NCI-H748 (cell line): ENCODE data around the gene HNRNPA3.
"Not testable (repeated sequence)": the region's sequence is repeated elsewhere in the genome, so short reads cannot be mapped to it uniquely, and the experiment has no call there.

Experiments
- DNase-seq: peaks from one replicate; lab custom pipeline; 2025; ENCODE audit not compliant: unreplicated experiment; lab: John Stamatoyannopoulos, UW

Gene HNRNPA3

GRCh38 chr2:177254433-177255226, 42.0 kb downstream of the HNRNPA3 start:
- peak; percentile 88 for DNase-seq

- DNase-seq = no peak
Observed at GRCh38 chr2:177255227-177255601, 42.6 kb downstream of the HNRNPA3 start.

- DNase-seq = no peak
Observed at GRCh38 chr2:177256026-177256425, 43.4 kb downstream of the HNRNPA3 start.

- no peak for DNase-seq
Observed at GRCh38 chr2:177256695-177257094, 44.1 kb downstream of the HNRNPA3 start.

- DNase-seq = no peak
Observed at GRCh38 chr2:177257471-177257870, 44.9 kb downstream of the HNRNPA3 start.

GRCh38 chr2:177258059-177258458, 45.5 kb downstream of the HNRNPA3 start:
- no peak for DNase-seq

GRCh38 chr2:177260379-177260778, 47.8 kb downstream of the HNRNPA3 start:
- DNase-seq = no peak

- no peak for DNase-seq
Observed at GRCh38 chr2:177261116-177262060, 48.8 kb downstream of the HNRNPA3 start.

GRCh38 chr2:177262092-177262491, 49.5 kb downstream of the HNRNPA3 start:
- DNase-seq = no peak

- no peak for DNase-seq
Observed at GRCh38 chr2:177262958-177263450, 50.4 kb downstream of the HNRNPA3 start.

- peak; percentile 99 for DNase-seq
Observed at GRCh38 chr2:177263451-177264208, 51.0 kb downstream of the HNRNPA3 start.

GRCh38 chr2:177264209-177264692, 51.7 kb downstream of the HNRNPA3 start:
- peak; percentile 73 for DNase-seq

- peak; percentile 89 for DNase-seq
Observed at GRCh38 chr2:177264693-177265587, 52.3 kb downstream of the HNRNPA3 start, which contains the start of gene NFE2L2. TSS of gene NFE2L2 (minus strand) at chr2:177264727. CDS start at chr2:177264576, 151 bp downstream.

- DNase-seq = no peak
Observed at GRCh38 chr2:177265824-177266817, 53.5 kb downstream of the HNRNPA3 start.

GRCh38 chr2:177266955-177267354, 54.4 kb downstream of the HNRNPA3 start:
- DNase-seq = not testable (repeated sequence)

GRCh38 chr2:177268187-177268871, 55.7 kb downstream of the HNRNPA3 start:
- DNase-seq = no peak

GRCh38 chr2:177268901-177269300, 56.3 kb downstream of the HNRNPA3 start:
- no peak for DNase-seq

- no peak for DNase-seq
Observed at GRCh38 chr2:177270531-177270930, 57.9 kb downstream of the HNRNPA3 start.
